B cell (primary cell): Measurements from ENCODE around the gene TEP1. TPM values are rescaled to one million over a fixed set of nuclear protein-coding genes. Genes with fewer than 3 reads are reported as not detected.

ENCODE experiments used
- ATAC-seq: fragments of 200-7000 bp; cut with Tn5 transposase; one replicate; pipeline ENCODE4 v1.10.0; 2021; ENCODE audit warnings: low read depth, mild to moderate bottlenecking, moderate number of reproducible peaks, moderate library complexity
- CTCF ChIA-PET: fragments of 350-600 bp; sonication (Branson Sonifier 250); formaldehyde crosslinking; loops from one replicate; lab custom pipeline; 2021; ENCODE audit warnings: antibody characterized with exemption, inconsistent platforms; lab: Charles Lee
- POLR2A ChIA-PET: fragments of 350-600 bp; sonication (Branson Sonifier 250); formaldehyde crosslinking; loops from one replicate; lab custom pipeline; 2021; ENCODE audit warnings: antibody characterized with exemption; lab: Charles Lee
- DNase-seq: peaks from one replicate; pipeline ENCODE4 v3.0.0; 2013
- H2AFZ ChIP-seq: 2 replicates; pipeline ENCODE4 v1.6.1; 2012; ENCODE audit warnings: mild to moderate bottlenecking, low read depth, low read length; ENCODE audit not compliant: insufficient read depth, poor library complexity, severe bottlenecking
- H3K27ac ChIP-seq, 2 donors: 1 replicate in 1 of 2; 2 replicates in 1 of 2; pipeline ENCODE4 v1.5.1; 2012 to 2013; ENCODE audit warnings: low read length in 2 of 2, mild to moderate bottlenecking in 2 of 2, moderate library complexity in 1 of 2
- H3K27me3 ChIP-seq, 4 experiments: fragments of 200-600 bp in 1 of 4; sonication (generic) in 1 of 4; replicated peaks in 1 of 4; 1 replicate in 2 of 4; 2 replicates in 2 of 4; pipeline versions ENCODE4 v1.6.1 to v1.7.0; 2013 to 2016; ENCODE audit warnings: low read length in 3 of 4, mild to moderate bottlenecking in 2 of 4, mixed read lengths in 1 of 4, moderate library complexity in 1 of 4; ENCODE audit not compliant: insufficient read depth in 4 of 4, control insufficient read depth in 3 of 4; ENCODE audit errors: control extremely low read depth in 1 of 4
- H3K36me3 ChIP-seq, 2 experiments: replicated peaks in 1 of 2; 1 replicate in 1 of 2; 2 replicates in 1 of 2; pipeline versions ENCODE4 v1.6.1 to v1.7.1; 2013; ENCODE audit warnings: low read length in 1 of 2; ENCODE audit not compliant: insufficient read depth in 2 of 2, control insufficient read depth in 1 of 2; ENCODE audit errors: control extremely low read depth in 1 of 2, extremely low read depth in 1 of 2
- H3K4me1 ChIP-seq, 2 donors: fragments of 200-600 bp in 1 of 2; sonication (generic) in 1 of 2; 1 replicate in 1 of 2; 2 replicates in 1 of 2; pipeline versions ENCODE4 v1.5.1 to v1.6.1; 2013 to 2017; ENCODE audit warnings: low read length in 2 of 2; ENCODE audit not compliant: control insufficient read depth in 2 of 2, insufficient read depth in 2 of 2
- H3K4me2 ChIP-seq: replicated peaks from 2 replicates; pipeline ENCODE3; 2012; ENCODE audit warnings: mild to moderate bottlenecking, low read depth, low read length; ENCODE audit not compliant: poor library complexity, severe bottlenecking
- H3K4me3 ChIP-seq, 5 experiments: fragments of 200-600 bp in 1 of 5; sonication (generic) in 1 of 5; 1 replicate in 3 of 5; 2 replicates in 2 of 5; pipeline versions ENCODE4 v1.5.1 to v1.7.0; 2011 to 2016; ENCODE audit warnings: low read length in 4 of 5, mild to moderate bottlenecking in 4 of 5, low read depth in 2 of 5, control low read depth in 1 of 5, moderate library complexity in 1 of 5; ENCODE audit not compliant: insufficient read depth in 1 of 5; ENCODE audit errors: control extremely low read depth in 1 of 5, extremely low read depth in 1 of 5
- H3K79me2 ChIP-seq: fragments of 200-600 bp; sonication (generic); one replicate; pipeline ENCODE4 v1.6.0; 2016; ENCODE audit warnings: low read length; ENCODE audit not compliant: control insufficient read depth, insufficient read depth
- H3K9ac ChIP-seq: fragments of 200-600 bp; sonication (generic); 2 replicates; pipeline ENCODE4 v1.6.1; 2017; ENCODE audit warnings: mild to moderate bottlenecking, low read length, moderate library complexity
- H3K9me3 ChIP-seq, 3 donors: one replicate each; pipeline versions ENCODE4 v1.6.1 to v1.7.1; 2013; ENCODE audit warnings: low read length in 2 of 3; ENCODE audit not compliant: control insufficient read depth in 2 of 3, insufficient read depth in 1 of 3; ENCODE audit errors: control extremely low read depth in 1 of 3
- H4K20me1 ChIP-seq: 2 replicates; pipeline ENCODE4 v1.6.0; 2012; ENCODE audit warnings: mild to moderate bottlenecking, low read length; ENCODE audit not compliant: insufficient read depth, control insufficient read depth, poor library complexity, severe bottlenecking
- H3K27ac Mint-ChIP-seq: one replicate; pipeline ENCODE4 v1.8.0; 2021; ENCODE audit warnings: mixed read lengths
- H3K27me3 Mint-ChIP-seq: one replicate; pipeline ENCODE4 v1.8.0; 2021; ENCODE audit warnings: mixed read lengths
- H3K4me1 Mint-ChIP-seq: one replicate; pipeline ENCODE4 v1.8.0; 2021; ENCODE audit warnings: mixed read lengths
- H3K4me3 Mint-ChIP-seq: one replicate; pipeline ENCODE4 v1.8.0; 2021; ENCODE audit warnings: mixed read lengths
- H3K9me3 Mint-ChIP-seq: one replicate; pipeline ENCODE4 v1.8.0; 2022; ENCODE audit warnings: mixed read lengths; ENCODE audit not compliant: insufficient read depth
- EZH2 ChIP-seq: IDR thresholded peaks from 2 replicates; pipeline ENCODE4 v1.6.1; 2012; ENCODE audit warnings: borderline replicate concordance, low read depth, mild to moderate bottlenecking, moderate library complexity, low read length; ENCODE audit not compliant: insufficient read depth, poor library complexity, severe bottlenecking
- WGBS: methylation state at CpG from one replicate; pipeline ENCODE4 v1.1.5; 2013; ENCODE audit warnings: missing lambda C conversion rate; ENCODE audit not compliant: insufficient coverage; 5-methylcytosine and 5-hydroxymethylcytosine counted together
- intact Hi-C: fragments of 100-400 bp; cut with micrococcal nuclease; formaldehyde crosslinking; loops from one replicate; pipeline ENCODE4 v1.10.0; 2022
- polyA plus RNA-seq: library from polyadenylated mRNA; depleted of rRNA; stranded (reverse); fragments of >200 nt; gene quantifications from 2 replicates; pipeline ENCODE4 v1.2.3, GENCODE V29; 2012
- total RNA-seq, 2 donors: library from RNA; stranded (reverse); fragments of 120-200 nt in 1 of 2; gene quantifications; 1 replicate in 1 of 2; 2 replicates in 1 of 2; pipeline versions ENCODE4 v1.2.3 to v1.2.4, GENCODE V29; 2013 to 2022
- TF ChIP-seq, protein P1 (sequence below): fragments of 200-600 bp; IDR thresholded peaks from one replicate; pipeline ENCODE4 v1.8.0; 2022; ENCODE audit warnings: antibody characterized with exemption, mild to moderate bottlenecking

The TEP1 gene
- total and polyA plus RNA-seq, 2 donors (not counting 1 experiment from before 2014, with no cell fraction given) = 69.9 to 123 TPM

DNA sequence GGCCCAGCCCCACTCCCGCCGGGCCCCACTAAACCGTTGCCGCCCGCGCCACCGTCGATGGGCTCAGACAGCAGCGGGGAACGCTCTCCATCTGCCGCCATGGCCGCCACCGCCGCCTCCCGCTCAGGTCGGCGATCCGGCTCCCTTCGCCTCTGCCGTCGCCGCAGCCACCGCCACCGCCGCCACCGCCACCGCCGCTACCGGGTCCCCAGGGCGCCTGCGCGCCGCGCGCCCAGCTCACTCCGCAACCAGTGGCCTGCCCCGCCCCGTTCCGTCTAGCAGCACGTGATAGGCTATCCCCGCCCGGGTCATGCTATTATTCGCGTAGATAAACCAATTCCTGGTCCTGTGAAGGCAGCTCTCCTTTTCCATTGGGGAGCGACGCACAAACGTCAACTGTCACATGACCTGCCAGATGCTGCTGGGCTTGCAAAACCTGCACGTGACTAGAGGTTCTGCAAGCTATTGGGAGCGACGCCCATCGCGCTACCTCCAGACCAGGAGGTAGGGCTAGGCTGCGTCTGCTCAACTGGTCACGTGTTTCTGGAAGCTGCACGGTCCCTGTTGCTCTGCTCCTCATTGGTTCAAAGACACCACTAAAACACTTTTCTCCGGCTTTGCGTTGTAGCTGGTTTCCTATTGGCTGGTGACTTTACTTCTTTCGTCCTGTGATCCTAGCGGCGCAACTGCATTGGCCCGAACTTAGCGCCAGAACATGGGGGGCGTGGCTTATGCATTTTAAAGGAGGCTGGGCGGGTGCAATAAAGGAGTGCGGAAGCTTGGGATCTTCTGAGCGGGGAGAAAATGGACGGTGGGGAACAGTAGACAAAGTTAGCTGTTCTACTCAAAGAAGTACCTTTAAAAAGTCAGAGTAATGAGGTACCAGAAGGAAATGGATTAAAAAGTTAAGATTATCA, 48.2 kb upstream of the TEP1 start, which contains the start of gene PIP4P1:
PIP4P1 (minus strand) TSS at position 210 of the 917 bp plus-strand sequence; CDS start at position 101, 109 bp downstream.
- H3K4me3 ChIP-seq = peak within 1 kb of the TSS; percentile 75 to 90 (median 83)
- ATAC-seq = peak; percentile 84
- peaks cover 32 to 59% of the 10 kb centered on the region in 2 donors for H3K4me1 ChIP-seq
- peak within 1 kb of the TSS; percentile 98 for H3K27ac Mint-ChIP-seq
- H4K20me1 ChIP-seq = peaks cover 27% of the 10 kb centered on the region
- intact Hi-C loops = loop anchor here (1.0 to 10.0 kb wide), 6 partner anchors 8 to 993 kb away; partner anchors contain the start of genes CHD8, PARP2, PNP and TEP1
- peak within 1 kb of the TSS; percentile 89 for H3K9ac ChIP-seq
- no peaks in the 10 kb centered on the region for H3K9me3 ChIP-seq
- peaks cover 16 to 37% of the 10 kb centered on the region in 2 experiments for H3K36me3 ChIP-seq
- H3K4me3 Mint-ChIP-seq = peak within 1 kb of the TSS; percentile 94
- peak within 1 kb of the TSS; percentile 55 for H2AFZ ChIP-seq
- no peaks in the 10 kb centered on the region for H3K27me3 Mint-ChIP-seq
- peak within 1 kb of the TSS; percentile 87 for H3K4me2 ChIP-seq
- ChIA-PET CTCF (interaction anchor here (0.7 to 4.9 kb wide), 8 partner anchors 8 to 229 kb away, joined by 3 to 40 read pairs (median 4); partner anchors contain the start of genes PNP and TEP1), POLR2A (interaction anchor here (0.6 to 3.2 kb wide), 9 partner anchors 8 to 220 kb away, joined by 3 to 20 read pairs (median 4); partner anchors contain the start of genes PARP2 and PNP)
- no peaks in the 10 kb centered on the region for H3K27me3 ChIP-seq
- peaks cover 45% of the 10 kb centered on the region for H3K4me1 Mint-ChIP-seq
- under 1% methylated on average over 66 of the region's 67 CpGs for WGBS
- no peaks in the 10 kb centered on the region for H3K9me3 Mint-ChIP-seq
- peak; percentile 100 for DNase-seq
- H3K79me2 ChIP-seq = peaks cover 27% of the 10 kb centered on the region
- H3K27ac ChIP-seq = peak within 1 kb of the TSS; percentile 98
- TF ChIP-seq, protein P1, sequence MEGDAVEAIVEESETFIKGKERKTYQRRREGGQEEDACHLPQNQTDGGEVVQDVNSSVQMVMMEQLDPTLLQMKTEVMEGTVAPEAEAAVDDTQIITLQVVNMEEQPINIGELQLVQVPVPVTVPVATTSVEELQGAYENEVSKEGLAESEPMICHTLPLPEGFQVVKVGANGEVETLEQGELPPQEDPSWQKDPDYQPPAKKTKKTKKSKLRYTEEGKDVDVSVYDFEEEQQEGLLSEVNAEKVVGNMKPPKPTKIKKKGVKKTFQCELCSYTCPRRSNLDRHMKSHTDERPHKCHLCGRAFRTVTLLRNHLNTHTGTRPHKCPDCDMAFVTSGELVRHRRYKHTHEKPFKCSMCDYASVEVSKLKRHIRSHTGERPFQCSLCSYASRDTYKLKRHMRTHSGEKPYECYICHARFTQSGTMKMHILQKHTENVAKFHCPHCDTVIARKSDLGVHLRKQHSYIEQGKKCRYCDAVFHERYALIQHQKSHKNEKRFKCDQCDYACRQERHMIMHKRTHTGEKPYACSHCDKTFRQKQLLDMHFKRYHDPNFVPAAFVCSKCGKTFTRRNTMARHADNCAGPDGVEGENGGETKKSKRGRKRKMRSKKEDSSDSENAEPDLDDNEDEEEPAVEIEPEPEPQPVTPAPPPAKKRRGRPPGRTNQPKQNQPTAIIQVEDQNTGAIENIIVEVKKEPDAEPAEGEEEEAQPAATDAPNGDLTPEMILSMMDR = no peak
- peak; percentile 88 for TF ChIP-seq EZH2
